Measurements from ENCODE around the gene ARHGAP26. TPM values are rescaled to one million over a fixed set of nuclear protein-coding genes. Genes with fewer than 3 reads are reported as not detected.

The ARHGAP26 gene
- total and polyA plus RNA-seq, 2 experiments from 2014 or later, result 9.5 to 16.8 TPM

- no peak overlapping the region for H3K4me3 Mint-ChIP-seq
- H3K27me3 Mint-ChIP-seq (ENCODE audit: insufficient read depth, low read depth, poor library complexity), result no peaks in the 10 kb centered on the region
- no peaks in the 10 kb centered on the region; the same call in 2 of the 3 replicates for H3K36me3 Mint-ChIP-seq (ENCODE audit: low read depth)
- H3K9me3 Mint-ChIP-seq, result no peaks in the 10 kb centered on the region
- Histone ChIP-seq H3K9me2 (ENCODE audit: insufficient read depth) (no peaks in the 10 kb centered on the region), H3K4me2 (no peak overlapping the region), H3K27me3 (ENCODE audit: insufficient read depth) (no peaks in the 10 kb centered on the region), H3K79me2 (replicated peaks; ENCODE audit: insufficient read depth) (no peaks in the 10 kb centered on the region), H2AFZ (no peak overlapping the region), H3K4me3 (no peak overlapping the region), H3K36me3 (ENCODE audit: insufficient read depth) (no peaks in the 10 kb centered on the region), H3K4me1 (ENCODE audit: insufficient read depth) (peaks cover 4% of the 10 kb centered on the region; the same call in 1 of the 2 replicates), H3F3A (replicated peaks; ENCODE audit: low read depth) (no peaks in the 10 kb centered on the region), H4K20me1 (replicated peaks; ENCODE audit: insufficient read depth) (no peaks in the 10 kb centered on the region), H3K27ac (ENCODE audit: low read depth) (no peak overlapping the region)
- no peak for DNase-seq (ENCODE audit: low spot score)
- peaks cover 2% of the 10 kb centered on the region; the same call in 1 of the 3 replicates for H3K4me1 Mint-ChIP-seq
- H3K27ac Mint-ChIP-seq, result no peak overlapping the region
- no peak for ATAC-seq
- no peak for TF ChIP-seq POLR2AphosphoS5 (IDR thresholded peaks at IDR 0.05; ENCODE audit: low read depth)
- no peak for TF ChIP-seq NANOG (IDR thresholded peaks at IDR 0.05; ENCODE audit: borderline replicate concordance)
- no peak for TF ChIP-seq STAT1 (IDR thresholded peaks at IDR 0.05; ENCODE audit: unreplicated experiment)
- no peak for TF ChIP-seq ZNF114 (CRISPR knock-in tag; IDR thresholded peaks at IDR 0.05)
- no peak for TF ChIP-seq ZNF462 (CRISPR knock-in tag; IDR thresholded peaks at IDR 0.05)
- TF ChIP-seq ZNF331 (CRISPR knock-in tag; IDR thresholded peaks at IDR 0.05; ENCODE audit: low read depth), result no peak
- TF ChIP-seq EZH2 (IDR thresholded peaks at IDR 0.05; ENCODE audit: low read depth, unreplicated experiment), result no peak
- TF ChIP-seq REST (IDR thresholded peaks at IDR 0.05; ENCODE audit: unreplicated experiment), result no peak
- TF ChIP-seq EZH2phosphoT487 (IDR thresholded peaks at IDR 0.05; ENCODE audit: unreplicated experiment), result no peak
- no peak for TF ChIP-seq CREB1 (CRISPR knock-in tag; IDR thresholded peaks at IDR 0.05; ENCODE audit: low read depth)
- TF ChIP-seq JUNB (IDR thresholded peaks at IDR 0.05; ENCODE audit: unreplicated experiment), result no peak
- TF ChIP-seq ETS1 (IDR thresholded peaks at IDR 0.05), result no peak
- no peak for TF ChIP-seq CTCF (conservative IDR thresholded peaks at IDR 0.05; ENCODE audit: low read depth in 2 of 2)
These were observed 413.0 kb downstream of the ARHGAP26 start for GRCh38 chr5:143182901-143183820.

Measured in GM23338 (cell line).